GM23338 (cell line): ENCODE measurements around the gene XYLB. TPM values are rescaled to one million over a fixed set of nuclear protein-coding genes. Genes with fewer than 3 reads are reported as not detected.

ENCODE experiments used
- ATAC-seq: fragments of 200-7000 bp; cut with Tn5 transposase; 3 replicates; pipeline ENCODE4 v1.9.1; 2020
- DNase-seq: peaks from one replicate; pipeline ENCODE4 v3.0.0-alpha.2; 2015; ENCODE audit warnings: low spot score
- H2AFZ ChIP-seq: fragments of 200-600 bp; sonication (generic); 2 replicates; pipeline ENCODE4 v1.8.0; 2016; ENCODE audit warnings: antibody characterized with exemption, mild to moderate bottlenecking, moderate library complexity
- H3F3A ChIP-seq: fragments of 200-600 bp; sonication (generic); replicated peaks from 2 replicates; pipeline ENCODE4 v1.8.0; 2017; ENCODE audit warnings: antibody characterized with exemption, mixed run types, low read depth
- H3K27ac ChIP-seq: fragments of 200-600 bp; sonication (generic); 2 replicates; pipeline ENCODE4 v1.6.1; 2016; ENCODE audit warnings: low read depth
- H3K27me3 ChIP-seq: fragments of 200-600 bp; sonication (generic); 2 replicates; pipeline ENCODE4 v1.8.0; 2016; ENCODE audit warnings: mild to moderate bottlenecking, mixed run types, moderate library complexity; ENCODE audit not compliant: insufficient read depth
- H3K36me3 ChIP-seq: fragments of 200-600 bp; sonication (generic); 2 replicates; pipeline ENCODE4 v1.8.0; 2016; ENCODE audit warnings: mild to moderate bottlenecking; ENCODE audit not compliant: insufficient read depth
- H3K4me1 ChIP-seq: fragments of 200-600 bp; sonication (generic); 2 replicates; pipeline ENCODE4 v1.8.0; 2016; ENCODE audit warnings: mild to moderate bottlenecking, moderate library complexity; ENCODE audit not compliant: insufficient read depth
- H3K4me2 ChIP-seq: fragments of 200-600 bp; sonication (generic); 2 replicates; pipeline ENCODE4 v1.7.1; 2017; ENCODE audit warnings: mixed run types
- H3K4me3 ChIP-seq: fragments of 200-600 bp; sonication (generic); 2 replicates; pipeline ENCODE4 v1.6.1; 2016; ENCODE audit warnings: mixed run types
- H3K79me2 ChIP-seq: fragments of 200-600 bp; sonication (generic); replicated peaks from 2 replicates; pipeline ENCODE4 v1.8.0; 2017; ENCODE audit warnings: mild to moderate bottlenecking; ENCODE audit not compliant: insufficient read depth
- H3K9me2 ChIP-seq: fragments of 200-600 bp; sonication (generic); 2 replicates; pipeline ENCODE4 v1.8.0; 2017; ENCODE audit not compliant: insufficient read depth
- H4K20me1 ChIP-seq: fragments of 200-600 bp; sonication (generic); replicated peaks from 2 replicates; pipeline ENCODE4 v1.8.0; 2017; ENCODE audit warnings: mild to moderate bottlenecking; ENCODE audit not compliant: insufficient read depth
- H3K27ac Mint-ChIP-seq: 2 replicates; pipeline ENCODE4 v1.8.0; 2020; ENCODE audit warnings: inconsistent platforms, mild to moderate bottlenecking, moderate library complexity, mixed read lengths
- H3K27me3 Mint-ChIP-seq: 3 replicates; pipeline ENCODE4 v1.8.0; 2022; ENCODE audit warnings: low read depth, mild to moderate bottlenecking, moderate library complexity, mixed read lengths, inconsistent platforms; ENCODE audit not compliant: insufficient read depth, poor library complexity
- H3K36me3 Mint-ChIP-seq: 3 replicates; pipeline ENCODE4 v1.8.0; 2021; ENCODE audit warnings: low read depth, mild to moderate bottlenecking, inconsistent platforms, moderate library complexity, mixed read lengths
- H3K4me1 Mint-ChIP-seq: 3 replicates; pipeline ENCODE4 v1.8.0; 2020; ENCODE audit warnings: mild to moderate bottlenecking, inconsistent platforms, mixed read lengths
- H3K4me3 Mint-ChIP-seq: 3 replicates; pipeline ENCODE4 v1.8.0; 2021; ENCODE audit warnings: moderate library complexity, mild to moderate bottlenecking, inconsistent platforms, mixed read lengths
- H3K9me3 Mint-ChIP-seq: 3 replicates; pipeline ENCODE4 v1.8.0; 2020; ENCODE audit warnings: moderate library complexity, mild to moderate bottlenecking, inconsistent platforms, mixed read lengths
- CREB1 ChIP-seq: fragments of 250-450 bp; sonication (Bioruptor Pico); IDR thresholded peaks from 2 replicates; pipeline ENCODE4 v1.5.0; 2020; ENCODE audit warnings: low read depth, mild to moderate bottlenecking, moderate library complexity
- EZH2 ChIP-seq: fragments of 200-600 bp; sonication (generic); IDR thresholded peaks from one replicate; pipeline ENCODE4 v1.8.0; 2017; ENCODE audit warnings: antibody characterized with exemption, mild to moderate bottlenecking, low read depth; ENCODE audit not compliant: unreplicated experiment
- EZH2phosphoT487 ChIP-seq: fragments of 200-600 bp; sonication (generic); IDR thresholded peaks from one replicate; pipeline ENCODE4 v1.8.1; 2018; ENCODE audit warnings: antibody characterized with exemption; ENCODE audit not compliant: unreplicated experiment
- JUNB ChIP-seq: IDR thresholded peaks from one replicate; pipeline ENCODE4 v1.6.1; 2016; ENCODE audit warnings: antibody characterized with exemption; ENCODE audit not compliant: unreplicated experiment
- NANOG ChIP-seq: IDR thresholded peaks from 2 replicates; pipeline ENCODE4 v1.6.1; 2016; ENCODE audit warnings: antibody characterized with exemption, borderline replicate concordance
- POLR2AphosphoS5 ChIP-seq: IDR thresholded peaks from 2 replicates; pipeline ENCODE4 v1.6.1; 2016; ENCODE audit warnings: antibody characterized with exemption, low read depth
- STAT1 ChIP-seq: IDR thresholded peaks from one replicate; pipeline ENCODE4 v1.6.1; 2016; ENCODE audit warnings: antibody characterized with exemption; ENCODE audit not compliant: unreplicated experiment
- ZNF114 ChIP-seq: fragments of 250-450 bp; sonication (Bioruptor Pico); IDR thresholded peaks from 2 replicates; pipeline ENCODE4 v1.5.0; 2020; ENCODE audit warnings: mild to moderate bottlenecking, moderate library complexity
- ZNF331 ChIP-seq: fragments of 250-450 bp; sonication (Bioruptor Pico); IDR thresholded peaks from 2 replicates; pipeline ENCODE4 v1.5.0; 2020; ENCODE audit warnings: low read depth, mild to moderate bottlenecking, moderate library complexity
- polyA plus RNA-seq: library from polyadenylated mRNA; unstranded; fragments of >200 nt; fragmentation: Nextera tagmentation; extraction: Ambion mirVana; gene quantifications from 2 replicates; pipeline ENCODE4 v1.2.1, GENCODE V29; 2016
- total RNA-seq: library from RNA; depleted of rRNA; stranded (reverse); fragments of >200 nt; shearing (Covaris generic); gene quantifications from 2 replicates; pipeline ENCODE4 v1.2.3, GENCODE V29; 2014
- TF ChIP-seq, protein P1 (sequence below), 2 experiments: fragments of 200-600 bp in 1 of 2; sonication (generic) in 1 of 2; conservative IDR thresholded peaks; 2 replicates each; pipeline versions ENCODE4 v1.5.1 to v1.6.1; 2016 to 2017; ENCODE audit warnings: antibody characterized with exemption in 2 of 2, low read depth in 2 of 2, mild to moderate bottlenecking in 2 of 2, moderate library complexity in 1 of 2
- TF ChIP-seq, protein P2 (sequence below): IDR thresholded peaks from one replicate; pipeline ENCODE4 v1.6.1; 2018; ENCODE audit warnings: antibody characterized with exemption; ENCODE audit not compliant: unreplicated experiment
- TF ChIP-seq, protein P3 (sequence below): fragments of 250-450 bp; sonication (Bioruptor Pico); IDR thresholded peaks from 2 replicates; pipeline ENCODE4 v1.5.0; 2020; ENCODE audit warnings: mild to moderate bottlenecking, moderate library complexity
- TF ChIP-seq, protein P4 (sequence below): IDR thresholded peaks from 2 replicates; pipeline ENCODE4 v1.6.1; 2016; ENCODE audit warnings: antibody characterized with exemption

XYLB gene
- total and polyA plus RNA-seq, 2 experiments from 2014 or later, result 1.6 to 3.3 TPM

DNA sequence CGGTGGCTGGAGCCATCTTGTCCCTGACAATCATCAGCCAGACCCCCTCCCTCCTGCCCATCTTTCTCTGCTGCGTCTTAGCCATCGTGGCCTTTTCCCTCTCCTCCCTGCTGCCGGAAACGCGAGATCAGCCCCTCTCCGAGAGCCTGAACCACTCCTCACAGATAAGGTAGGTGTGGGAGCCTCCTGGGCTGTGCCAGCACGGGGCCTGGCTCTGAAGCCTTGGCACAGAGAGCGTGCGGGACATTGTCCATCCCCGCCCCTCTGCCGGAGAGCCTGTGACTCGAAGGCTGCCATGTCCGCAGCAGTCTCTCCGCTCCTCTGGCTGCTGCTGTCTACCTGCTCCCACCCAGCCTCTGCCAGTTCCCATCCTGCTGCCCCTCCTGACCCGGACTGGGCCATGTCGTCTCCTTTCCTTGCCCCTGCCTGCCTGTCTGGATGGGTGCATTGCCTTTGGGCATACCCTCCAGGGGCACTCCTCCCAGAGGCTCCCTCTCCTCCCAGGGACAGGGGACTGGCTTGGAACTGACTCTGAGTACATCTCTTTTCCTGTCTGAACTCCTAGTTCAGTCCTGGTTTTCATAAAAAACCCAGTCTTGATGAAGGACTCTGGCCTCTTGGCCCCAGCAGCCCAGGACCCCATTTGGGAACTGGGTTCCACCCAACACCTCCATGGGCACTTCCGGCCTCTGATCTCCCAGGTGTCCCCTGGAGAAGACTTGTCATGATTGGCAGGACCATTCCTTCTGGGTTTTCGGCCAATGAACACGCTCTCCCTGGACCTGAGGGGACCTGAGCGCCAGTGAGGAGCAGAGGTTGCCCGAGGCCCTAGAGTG, 30.0 kb upstream of the XYLB start:
- no peak overlapping the region for H3K4me2 ChIP-seq
- no peaks in the 10 kb centered on the region for H3F3A ChIP-seq
- H3K4me3 Mint-ChIP-seq, result no peak overlapping the region
- no peaks in the 10 kb centered on the region; the same call in 2 of the 3 replicates for H3K9me3 Mint-ChIP-seq
- ATAC-seq, result no peak
- no peak overlapping the region for H2AFZ ChIP-seq
- H3K27me3 Mint-ChIP-seq, result peaks cover 13% of the 10 kb centered on the region
- no peaks in the 10 kb centered on the region for H4K20me1 ChIP-seq
- no peaks in the 10 kb centered on the region for H3K4me1 ChIP-seq
- no peaks in the 10 kb centered on the region for H3K79me2 ChIP-seq
- H3K36me3 ChIP-seq, result no peaks in the 10 kb centered on the region
- no peaks in the 10 kb centered on the region for H3K27me3 ChIP-seq
- peaks cover 9% of the 10 kb centered on the region; the same call in 2 of the 3 replicates for H3K4me1 Mint-ChIP-seq
- no peak for TF ChIP-seq CREB1 (CRISPR knock-in tag)
- no peak for TF ChIP-seq NANOG
- TF ChIP-seq, protein P1, sequence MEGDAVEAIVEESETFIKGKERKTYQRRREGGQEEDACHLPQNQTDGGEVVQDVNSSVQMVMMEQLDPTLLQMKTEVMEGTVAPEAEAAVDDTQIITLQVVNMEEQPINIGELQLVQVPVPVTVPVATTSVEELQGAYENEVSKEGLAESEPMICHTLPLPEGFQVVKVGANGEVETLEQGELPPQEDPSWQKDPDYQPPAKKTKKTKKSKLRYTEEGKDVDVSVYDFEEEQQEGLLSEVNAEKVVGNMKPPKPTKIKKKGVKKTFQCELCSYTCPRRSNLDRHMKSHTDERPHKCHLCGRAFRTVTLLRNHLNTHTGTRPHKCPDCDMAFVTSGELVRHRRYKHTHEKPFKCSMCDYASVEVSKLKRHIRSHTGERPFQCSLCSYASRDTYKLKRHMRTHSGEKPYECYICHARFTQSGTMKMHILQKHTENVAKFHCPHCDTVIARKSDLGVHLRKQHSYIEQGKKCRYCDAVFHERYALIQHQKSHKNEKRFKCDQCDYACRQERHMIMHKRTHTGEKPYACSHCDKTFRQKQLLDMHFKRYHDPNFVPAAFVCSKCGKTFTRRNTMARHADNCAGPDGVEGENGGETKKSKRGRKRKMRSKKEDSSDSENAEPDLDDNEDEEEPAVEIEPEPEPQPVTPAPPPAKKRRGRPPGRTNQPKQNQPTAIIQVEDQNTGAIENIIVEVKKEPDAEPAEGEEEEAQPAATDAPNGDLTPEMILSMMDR (conservative IDR thresholded peaks at IDR 0.05; ENCODE audit: low read depth in 2 of 2), result no peak
- no peak for TF ChIP-seq ZNF331 (CRISPR knock-in tag)
- TF ChIP-seq EZH2, result no peak
- TF ChIP-seq ZNF114 (CRISPR knock-in tag), result no peak
- TF ChIP-seq, protein P2, sequence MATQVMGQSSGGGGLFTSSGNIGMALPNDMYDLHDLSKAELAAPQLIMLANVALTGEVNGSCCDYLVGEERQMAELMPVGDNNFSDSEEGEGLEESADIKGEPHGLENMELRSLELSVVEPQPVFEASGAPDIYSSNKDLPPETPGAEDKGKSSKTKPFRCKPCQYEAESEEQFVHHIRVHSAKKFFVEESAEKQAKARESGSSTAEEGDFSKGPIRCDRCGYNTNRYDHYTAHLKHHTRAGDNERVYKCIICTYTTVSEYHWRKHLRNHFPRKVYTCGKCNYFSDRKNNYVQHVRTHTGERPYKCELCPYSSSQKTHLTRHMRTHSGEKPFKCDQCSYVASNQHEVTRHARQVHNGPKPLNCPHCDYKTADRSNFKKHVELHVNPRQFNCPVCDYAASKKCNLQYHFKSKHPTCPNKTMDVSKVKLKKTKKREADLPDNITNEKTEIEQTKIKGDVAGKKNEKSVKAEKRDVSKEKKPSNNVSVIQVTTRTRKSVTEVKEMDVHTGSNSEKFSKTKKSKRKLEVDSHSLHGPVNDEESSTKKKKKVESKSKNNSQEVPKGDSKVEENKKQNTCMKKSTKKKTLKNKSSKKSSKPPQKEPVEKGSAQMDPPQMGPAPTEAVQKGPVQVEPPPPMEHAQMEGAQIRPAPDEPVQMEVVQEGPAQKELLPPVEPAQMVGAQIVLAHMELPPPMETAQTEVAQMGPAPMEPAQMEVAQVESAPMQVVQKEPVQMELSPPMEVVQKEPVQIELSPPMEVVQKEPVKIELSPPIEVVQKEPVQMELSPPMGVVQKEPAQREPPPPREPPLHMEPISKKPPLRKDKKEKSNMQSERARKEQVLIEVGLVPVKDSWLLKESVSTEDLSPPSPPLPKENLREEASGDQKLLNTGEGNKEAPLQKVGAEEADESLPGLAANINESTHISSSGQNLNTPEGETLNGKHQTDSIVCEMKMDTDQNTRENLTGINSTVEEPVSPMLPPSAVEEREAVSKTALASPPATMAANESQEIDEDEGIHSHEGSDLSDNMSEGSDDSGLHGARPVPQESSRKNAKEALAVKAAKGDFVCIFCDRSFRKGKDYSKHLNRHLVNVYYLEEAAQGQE, result no peak
- TF ChIP-seq, protein P3, sequence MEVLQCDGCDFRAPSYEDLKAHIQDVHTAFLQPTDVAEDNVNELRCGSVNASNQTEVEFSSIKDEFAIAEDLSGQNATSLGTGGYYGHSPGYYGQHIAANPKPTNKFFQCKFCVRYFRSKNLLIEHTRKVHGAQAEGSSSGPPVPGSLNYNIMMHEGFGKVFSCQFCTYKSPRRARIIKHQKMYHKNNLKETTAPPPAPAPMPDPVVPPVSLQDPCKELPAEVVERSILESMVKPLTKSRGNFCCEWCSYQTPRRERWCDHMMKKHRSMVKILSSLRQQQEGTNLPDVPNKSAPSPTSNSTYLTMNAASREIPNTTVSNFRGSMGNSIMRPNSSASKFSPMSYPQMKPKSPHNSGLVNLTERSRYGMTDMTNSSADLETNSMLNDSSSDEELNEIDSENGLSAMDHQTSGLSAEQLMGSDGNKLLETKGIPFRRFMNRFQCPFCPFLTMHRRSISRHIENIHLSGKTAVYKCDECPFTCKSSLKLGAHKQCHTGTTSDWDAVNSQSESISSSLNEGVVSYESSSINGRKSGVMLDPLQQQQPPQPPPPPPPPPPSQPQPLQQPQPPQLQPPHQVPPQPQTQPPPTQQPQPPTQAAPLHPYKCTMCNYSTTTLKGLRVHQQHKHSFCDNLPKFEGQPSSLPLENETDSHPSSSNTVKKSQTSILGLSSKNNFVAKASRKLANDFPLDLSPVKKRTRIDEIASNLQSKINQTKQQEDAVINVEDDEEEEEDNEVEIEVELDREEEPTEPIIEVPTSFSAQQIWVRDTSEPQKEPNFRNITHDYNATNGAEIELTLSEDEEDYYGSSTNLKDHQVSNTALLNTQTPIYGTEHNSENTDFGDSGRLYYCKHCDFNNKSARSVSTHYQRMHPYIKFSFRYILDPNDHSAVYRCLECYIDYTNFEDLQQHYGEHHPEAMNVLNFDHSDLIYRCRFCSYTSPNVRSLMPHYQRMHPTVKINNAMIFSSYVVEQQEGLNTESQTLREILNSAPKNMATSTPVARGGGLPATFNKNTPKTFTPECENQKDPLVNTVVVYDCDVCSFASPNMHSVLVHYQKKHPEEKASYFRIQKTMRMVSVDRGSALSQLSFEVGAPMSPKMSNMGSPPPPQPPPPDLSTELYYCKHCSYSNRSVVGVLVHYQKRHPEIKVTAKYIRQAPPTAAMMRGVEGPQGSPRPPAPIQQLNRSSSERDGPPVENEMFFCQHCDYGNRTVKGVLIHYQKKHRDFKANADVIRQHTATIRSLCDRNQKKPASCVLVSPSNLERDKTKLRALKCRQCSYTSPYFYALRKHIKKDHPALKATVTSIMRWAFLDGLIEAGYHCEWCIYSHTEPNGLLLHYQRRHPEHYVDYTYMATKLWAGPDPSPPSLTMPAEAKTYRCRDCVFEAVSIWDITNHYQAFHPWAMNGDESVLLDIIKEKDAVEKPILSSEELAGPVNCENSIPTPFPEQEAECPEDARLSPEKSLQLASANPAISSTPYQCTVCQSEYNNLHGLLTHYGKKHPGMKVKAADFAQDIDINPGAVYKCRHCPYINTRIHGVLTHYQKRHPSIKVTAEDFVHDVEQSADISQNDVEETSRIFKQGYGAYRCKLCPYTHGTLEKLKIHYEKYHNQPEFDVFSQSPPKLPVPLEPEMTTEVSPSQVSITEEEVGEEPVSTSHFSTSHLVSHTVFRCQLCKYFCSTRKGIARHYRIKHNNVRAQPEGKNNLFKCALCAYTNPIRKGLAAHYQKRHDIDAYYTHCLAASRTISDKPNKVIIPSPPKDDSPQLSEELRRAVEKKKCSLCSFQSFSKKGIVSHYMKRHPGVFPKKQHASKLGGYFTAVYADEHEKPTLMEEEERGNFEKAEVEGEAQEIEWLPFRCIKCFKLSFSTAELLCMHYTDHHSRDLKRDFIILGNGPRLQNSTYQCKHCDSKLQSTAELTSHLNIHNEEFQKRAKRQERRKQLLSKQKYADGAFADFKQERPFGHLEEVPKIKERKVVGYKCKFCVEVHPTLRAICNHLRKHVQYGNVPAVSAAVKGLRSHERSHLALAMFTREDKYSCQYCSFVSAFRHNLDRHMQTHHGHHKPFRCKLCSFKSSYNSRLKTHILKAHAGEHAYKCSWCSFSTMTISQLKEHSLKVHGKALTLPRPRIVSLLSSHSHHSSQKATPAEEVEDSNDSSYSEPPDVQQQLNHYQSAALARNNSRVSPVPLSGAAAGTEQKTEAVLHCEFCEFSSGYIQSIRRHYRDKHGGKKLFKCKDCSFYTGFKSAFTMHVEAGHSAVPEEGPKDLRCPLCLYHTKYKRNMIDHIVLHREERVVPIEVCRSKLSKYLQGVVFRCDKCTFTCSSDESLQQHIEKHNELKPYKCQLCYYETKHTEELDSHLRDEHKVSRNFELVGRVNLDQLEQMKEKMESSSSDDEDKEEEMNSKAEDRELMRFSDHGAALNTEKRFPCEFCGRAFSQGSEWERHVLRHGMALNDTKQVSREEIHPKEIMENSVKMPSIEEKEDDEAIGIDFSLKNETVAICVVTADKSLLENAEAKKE (CRISPR knock-in tag), result no peak
- TF ChIP-seq POLR2AphosphoS5, result no peak
- TF ChIP-seq, protein P4, sequence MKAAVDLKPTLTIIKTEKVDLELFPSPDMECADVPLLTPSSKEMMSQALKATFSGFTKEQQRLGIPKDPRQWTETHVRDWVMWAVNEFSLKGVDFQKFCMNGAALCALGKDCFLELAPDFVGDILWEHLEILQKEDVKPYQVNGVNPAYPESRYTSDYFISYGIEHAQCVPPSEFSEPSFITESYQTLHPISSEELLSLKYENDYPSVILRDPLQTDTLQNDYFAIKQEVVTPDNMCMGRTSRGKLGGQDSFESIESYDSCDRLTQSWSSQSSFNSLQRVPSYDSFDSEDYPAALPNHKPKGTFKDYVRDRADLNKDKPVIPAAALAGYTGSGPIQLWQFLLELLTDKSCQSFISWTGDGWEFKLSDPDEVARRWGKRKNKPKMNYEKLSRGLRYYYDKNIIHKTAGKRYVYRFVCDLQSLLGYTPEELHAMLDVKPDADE, result no peak
- no peak for TF ChIP-seq STAT1
- no peak for TF ChIP-seq EZH2phosphoT487
- TF ChIP-seq JUNB, result no peak
- no peaks in the 10 kb centered on the region; the same call in 2 of the 3 replicates for H3K36me3 Mint-ChIP-seq
- H3K4me3 ChIP-seq, result no peak overlapping the region
- no peak overlapping the region for H3K27ac ChIP-seq
- DNase-seq, result no peak
- 0 out of 2 replicates have a peak, but pooled peaks cover 3% of the 10 kb centered on the region for H3K9me2 ChIP-seq
- H3K27ac Mint-ChIP-seq, result no peak overlapping the region
